ENCODE data around the gene DAB2. TPM values are rescaled to one million over a fixed set of nuclear protein-coding genes. Genes with fewer than 3 reads are reported as not detected.

Gene DAB2
- total and polyA plus RNA-seq, 4 donors, result 21.9 to 255 (median 77.6) TPM

DNA sequence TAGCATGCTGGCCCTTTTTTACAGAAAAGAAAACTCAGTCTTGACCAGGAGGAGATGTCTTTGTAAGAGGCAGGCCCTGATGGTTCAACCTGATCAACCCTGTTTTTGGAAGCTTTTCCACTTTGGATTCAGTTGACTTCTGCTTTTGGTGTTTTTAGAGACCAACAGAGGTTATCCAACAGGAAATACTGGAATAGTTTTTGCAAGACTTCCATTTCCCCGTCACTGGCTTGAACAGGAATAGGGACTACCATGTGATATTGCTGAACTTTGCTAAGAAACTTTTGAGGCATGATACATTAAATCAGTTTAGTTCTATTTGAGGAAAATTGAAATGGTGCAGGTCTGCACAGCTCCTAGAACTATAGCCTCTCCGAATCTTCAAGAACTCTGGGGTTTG is 17.1 kb upstream of the DAB2 start:
- no peak for DNase-seq
- Histone ChIP-seq H3K36me3 (ENCODE audit: control insufficient read depth in 1 of 2, insufficient read depth in 2 of 2, low read length in 1 of 2) (no peaks in the 10 kb centered on the region), H3K27me3 (ENCODE audit: control insufficient read depth in 1 of 2, insufficient read depth in 2 of 2, low read length in 1 of 2) (peaks cover 0 to 1% of the 10 kb centered on the region in 2 donors), H3K27ac (ENCODE audit: low read depth in 1 of 2, low read length in 2 of 2) (no peak overlapping the region), H3K4me1 (ENCODE audit: control insufficient read depth in 1 of 2, insufficient read depth in 2 of 2, low read length in 2 of 2) (no peaks in the 10 kb centered on the region), H3K9me3 (ENCODE audit: control insufficient read depth, low read length) (no peaks in the 10 kb centered on the region), H3K4me3 (ENCODE audit: low read length in 2 of 2) (no peak overlapping the region)
- ATAC-seq (ENCODE audit: low FRiP score), result no peak
- 65 to 73% methylated on average over 2 of the region's 2 CpGs for WGBS, 2 donors
- intact Hi-C loops (cut with DNase I), result no loop called here

DNA sequence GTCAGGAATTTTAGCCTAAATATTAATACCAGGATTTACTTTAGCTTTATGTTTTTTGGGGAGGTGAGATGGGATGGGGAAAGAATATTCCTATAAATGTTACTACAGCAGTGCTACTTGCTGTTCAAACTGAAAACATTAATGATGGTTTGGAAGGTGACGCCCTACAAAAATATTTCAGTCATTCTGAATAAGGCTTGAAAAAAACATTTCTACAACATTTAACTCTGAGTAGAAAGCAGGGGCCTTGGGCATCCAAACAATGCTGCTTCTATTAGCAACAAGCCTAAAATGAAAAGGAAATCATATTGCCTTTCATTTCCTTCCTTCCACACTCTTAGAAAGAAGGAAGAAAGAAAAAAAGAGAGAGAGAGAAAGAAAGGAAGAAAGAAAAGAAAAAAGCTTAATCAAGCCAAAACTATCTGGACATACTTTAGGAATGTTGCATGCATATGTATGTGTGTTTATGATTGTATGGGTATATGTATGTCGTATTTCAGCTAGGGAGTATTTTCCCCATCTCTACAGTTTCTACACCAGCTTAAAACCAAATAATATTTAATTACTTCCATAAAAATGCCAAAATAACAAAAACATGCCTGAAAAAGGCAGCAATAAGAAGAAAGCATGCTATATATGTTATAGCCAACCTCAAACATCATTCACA is 16.3 kb upstream of the DAB2 start:
- H3K4me3 ChIP-seq (ENCODE audit: low read length in 2 of 2), result no peak overlapping the region
- intact Hi-C loops (cut with DNase I), result no loop called here
- H3K36me3 ChIP-seq (ENCODE audit: control insufficient read depth in 1 of 2, insufficient read depth in 2 of 2, low read length in 1 of 2), result no peaks in the 10 kb centered on the region
- H3K27ac ChIP-seq (ENCODE audit: low read depth in 1 of 2, low read length in 2 of 2), result no peak overlapping the region
- H3K27me3 ChIP-seq (ENCODE audit: control insufficient read depth in 1 of 2, insufficient read depth in 2 of 2, low read length in 1 of 2), result peaks cover 0 to 1% of the 10 kb centered on the region in 2 donors
- H3K9me3 ChIP-seq (ENCODE audit: control insufficient read depth, low read length), result no peaks in the 10 kb centered on the region
- ATAC-seq (ENCODE audit: low FRiP score) (no peak), DNase-seq (no peak)
- 75 to 76% methylated on average over 2 of the region's 2 CpGs for WGBS, 2 donors
- H3K4me1 ChIP-seq (ENCODE audit: control insufficient read depth in 1 of 2, insufficient read depth in 2 of 2, low read length in 2 of 2), result no peaks in the 10 kb centered on the region

DNA sequence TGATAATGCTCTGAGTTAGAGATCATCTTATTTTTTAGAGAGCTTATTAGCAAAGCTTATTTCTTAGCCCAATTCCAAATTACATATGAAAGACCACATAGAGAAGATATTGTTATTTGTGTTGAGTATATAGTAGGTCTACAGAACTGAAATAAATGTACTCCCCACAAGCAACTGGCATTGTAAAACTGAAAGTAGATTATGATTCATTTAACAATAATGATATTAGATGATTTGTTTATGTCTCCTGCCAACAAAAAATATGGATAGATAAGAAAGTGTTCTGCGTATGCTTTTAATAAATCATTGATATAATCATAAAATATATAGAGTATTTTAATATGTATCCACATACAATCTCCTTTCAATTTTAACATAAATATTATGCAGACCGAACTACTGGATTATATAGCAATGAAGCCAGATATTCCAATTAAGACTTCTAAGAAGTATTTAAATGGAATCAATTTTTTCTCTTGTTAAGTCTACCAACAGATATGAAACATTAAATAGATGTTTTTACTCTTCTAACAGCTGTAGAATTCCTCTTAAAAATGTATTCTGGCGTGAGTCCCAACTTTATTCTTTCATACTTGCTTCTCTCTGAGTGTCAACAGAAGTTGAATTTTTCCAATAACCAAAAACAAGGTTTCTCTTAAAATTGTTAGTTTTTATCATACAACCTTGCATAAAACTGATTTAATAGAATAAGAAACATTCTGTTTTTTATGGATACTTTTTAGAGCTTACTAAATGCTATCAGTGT is 15.6 kb upstream of the DAB2 start:
- H3K27ac ChIP-seq (ENCODE audit: low read depth in 1 of 2, low read length in 2 of 2), result no peak overlapping the region
- H3K4me1 ChIP-seq (ENCODE audit: control insufficient read depth in 1 of 2, insufficient read depth in 2 of 2, low read length in 2 of 2), result no peaks in the 10 kb centered on the region
- intact Hi-C loops (cut with DNase I), result no loop called here
- H3K27me3 ChIP-seq (ENCODE audit: control insufficient read depth in 1 of 2, insufficient read depth in 2 of 2, low read length in 1 of 2), result peaks cover 0 to 1% of the 10 kb centered on the region in 2 donors
- no peaks in the 10 kb centered on the region for H3K9me3 ChIP-seq (ENCODE audit: control insufficient read depth, low read length)
- DNase-seq, result no peak
- no peak overlapping the region for H3K4me3 ChIP-seq (ENCODE audit: low read length in 2 of 2)
- no peaks in the 10 kb centered on the region for H3K36me3 ChIP-seq (ENCODE audit: control insufficient read depth in 1 of 2, insufficient read depth in 2 of 2, low read length in 1 of 2)
- 64 to 72% methylated on average over 3 of the region's 3 CpGs for WGBS, 2 donors
- no peak for ATAC-seq (ENCODE audit: low FRiP score)

DNA sequence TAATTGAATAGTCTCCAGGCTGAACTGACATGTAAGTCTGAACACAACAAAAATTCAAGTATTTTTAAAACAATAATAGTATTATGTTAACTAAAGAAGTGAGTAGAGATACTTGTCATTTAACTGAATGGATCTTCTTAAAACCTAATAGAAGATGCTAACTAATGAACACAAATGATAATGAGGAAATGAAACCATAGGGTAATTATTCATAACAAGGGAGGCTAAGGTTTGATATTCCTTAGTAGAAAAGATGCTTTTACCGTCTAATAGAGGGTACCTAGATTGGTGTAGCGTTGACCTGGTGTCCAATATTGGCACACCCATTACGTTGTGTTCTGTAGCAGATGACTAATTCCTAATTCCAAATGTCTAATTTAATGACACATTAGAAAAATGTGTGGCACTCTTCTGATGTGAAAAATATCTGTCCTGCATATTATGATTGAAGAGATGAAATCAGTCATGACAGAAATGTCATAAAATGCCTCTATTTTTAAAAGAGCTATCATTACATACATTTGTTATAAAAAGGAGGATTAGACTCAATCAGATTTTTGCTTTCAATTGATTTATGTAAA is 14.9 kb upstream of the DAB2 start:
- DNase-seq (no peak), ATAC-seq (ENCODE audit: low FRiP score) (no peak)
- 88 to 90% methylated on average over 3 of the region's 3 CpGs for WGBS, 2 donors
- Histone ChIP-seq H3K4me3 (ENCODE audit: low read length in 2 of 2) (no peak overlapping the region), H3K9me3 (ENCODE audit: control insufficient read depth, low read length) (no peaks in the 10 kb centered on the region), H3K36me3 (ENCODE audit: control insufficient read depth in 1 of 2, insufficient read depth in 2 of 2, low read length in 1 of 2) (no peaks in the 10 kb centered on the region), H3K27ac (ENCODE audit: low read depth in 1 of 2, low read length in 2 of 2) (no peak overlapping the region), H3K4me1 (ENCODE audit: control insufficient read depth in 1 of 2, insufficient read depth in 2 of 2, low read length in 2 of 2) (no peaks in the 10 kb centered on the region), H3K27me3 (ENCODE audit: control insufficient read depth in 1 of 2, insufficient read depth in 2 of 2, low read length in 1 of 2) (peaks cover 0 to 1% of the 10 kb centered on the region in 2 donors)
- intact Hi-C loops (cut with DNase I), result no loop called here

DNA sequence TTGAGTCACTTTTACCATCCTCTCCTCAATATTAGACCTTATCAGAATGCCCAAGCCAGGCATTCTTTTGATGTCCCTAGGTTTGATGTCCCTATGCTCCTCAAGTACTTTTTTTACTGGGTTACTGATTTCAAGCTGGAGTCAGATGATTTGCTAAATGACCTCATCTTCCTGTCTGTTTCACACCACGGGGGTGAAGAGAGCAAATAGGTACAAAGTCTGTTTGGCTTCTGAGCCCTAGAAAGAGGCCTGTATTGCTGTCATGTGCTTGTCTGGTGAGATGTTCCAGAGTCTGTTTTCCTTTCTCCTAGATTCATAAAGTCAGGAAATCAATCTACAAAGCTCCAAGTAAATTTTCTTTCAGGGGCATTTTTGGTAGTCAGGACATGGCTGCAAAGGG is 12.7 kb upstream of the DAB2 start:
- intact Hi-C loops (cut with DNase I), result no loop called here
- no peak for ATAC-seq (ENCODE audit: low FRiP score)
- WGBS, 2 donors, result 0 to 20% methylated on average over 1 of the region's 1 CpG
- Histone ChIP-seq H3K27me3 (ENCODE audit: control insufficient read depth in 1 of 2, insufficient read depth in 2 of 2, low read length in 1 of 2) (peaks cover 0 to 1% of the 10 kb centered on the region in 2 donors), H3K27ac (ENCODE audit: low read depth in 1 of 2, low read length in 2 of 2) (no peak overlapping the region), H3K36me3 (ENCODE audit: control insufficient read depth in 1 of 2, insufficient read depth in 2 of 2, low read length in 1 of 2) (no peaks in the 10 kb centered on the region), H3K9me3 (ENCODE audit: control insufficient read depth, low read length) (no peaks in the 10 kb centered on the region), H3K4me1 (ENCODE audit: control insufficient read depth in 1 of 2, insufficient read depth in 2 of 2, low read length in 2 of 2) (no peaks in the 10 kb centered on the region), H3K4me3 (ENCODE audit: low read length in 2 of 2) (no peak overlapping the region)
- no peak for DNase-seq

DNA sequence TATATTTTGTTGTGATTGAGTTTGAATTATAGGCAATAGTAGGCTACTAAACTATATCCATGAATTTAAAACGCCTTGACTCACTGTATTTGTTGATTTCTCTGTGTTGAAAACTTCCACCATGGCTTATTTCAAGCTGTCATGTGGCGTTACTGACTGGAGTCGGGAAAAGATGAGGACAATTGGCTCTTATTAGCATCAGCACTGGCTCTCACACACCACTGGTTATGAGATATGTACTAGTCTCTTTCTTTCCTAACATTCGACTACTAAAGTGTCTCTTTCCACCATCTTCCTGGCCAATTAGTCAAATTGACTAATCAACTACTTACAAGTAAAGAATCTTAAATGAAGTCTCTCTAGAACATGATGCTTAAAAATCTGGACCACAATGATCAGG is 9.1 kb upstream of the DAB2 start:
- H3K4me1 ChIP-seq (ENCODE audit: control insufficient read depth in 1 of 2, insufficient read depth in 2 of 2, low read length in 2 of 2), result no peaks in the 10 kb centered on the region
- 61 to 68% methylated on average over 4 of the region's 4 CpGs for WGBS, 2 donors
- peaks cover 0 to 1% of the 10 kb centered on the region in 2 donors for H3K27me3 ChIP-seq (ENCODE audit: control insufficient read depth in 1 of 2, insufficient read depth in 2 of 2, low read length in 1 of 2)
- H3K27ac ChIP-seq (ENCODE audit: low read depth in 1 of 2, low read length in 2 of 2), result no peak overlapping the region
- H3K36me3 ChIP-seq (ENCODE audit: control insufficient read depth in 1 of 2, insufficient read depth in 2 of 2, low read length in 1 of 2), result no peaks in the 10 kb centered on the region
- intact Hi-C loops (cut with DNase I), result loop anchor here in 1 of 2 donors (5.0 kb wide), 1 partner anchor 42 kb away; no protein-coding TSS in a partner anchor
- no peaks in the 10 kb centered on the region for H3K9me3 ChIP-seq (ENCODE audit: control insufficient read depth, low read length)
- ATAC-seq (ENCODE audit: low FRiP score) (no peak), DNase-seq (no peak)
- H3K4me3 ChIP-seq (ENCODE audit: low read length in 2 of 2), result no peak overlapping the region

DNA sequence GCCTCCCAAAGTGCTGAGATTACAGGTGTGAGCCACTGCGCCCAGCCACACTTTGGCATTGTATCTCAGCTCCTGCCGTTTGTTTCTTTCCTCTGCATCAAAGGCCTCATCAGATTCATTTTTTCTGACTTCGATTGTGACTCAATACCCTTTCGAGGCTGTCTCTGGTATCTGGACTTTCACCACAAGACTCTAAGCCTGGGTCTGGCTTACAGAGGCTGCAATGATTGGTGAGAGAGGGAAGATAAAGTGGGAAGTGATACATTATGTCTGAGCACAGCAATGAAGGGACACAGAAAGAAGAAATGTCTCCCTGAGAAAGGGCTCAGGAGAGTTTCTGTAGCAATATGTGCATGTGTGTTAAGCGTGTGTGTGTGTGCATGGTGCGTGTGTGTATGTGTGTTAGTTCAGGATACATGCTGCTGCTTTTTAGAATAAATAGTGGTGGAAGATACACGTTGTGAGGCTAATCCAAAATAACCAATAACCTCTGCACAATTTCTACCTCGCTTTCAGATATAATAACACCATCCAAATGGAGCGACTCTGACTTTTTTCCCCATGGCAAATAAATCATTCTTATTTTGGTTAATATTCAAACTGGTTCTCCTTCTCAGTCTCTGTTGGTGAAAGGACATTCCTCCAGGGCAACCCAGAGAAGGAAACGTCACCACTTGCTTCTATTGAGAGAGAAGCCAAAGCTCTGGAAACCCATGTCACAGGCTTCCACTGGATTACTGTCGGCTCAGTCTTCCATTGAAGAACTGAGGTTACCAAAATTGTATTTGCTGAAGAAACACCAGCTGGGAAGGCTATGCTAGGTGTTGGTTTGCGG is 8.1 kb upstream of the DAB2 start:
- DNase-seq (no peak), ATAC-seq (ENCODE audit: low FRiP score) (no peak)
- Histone ChIP-seq H3K4me3 (ENCODE audit: low read length in 2 of 2) (no peak overlapping the region), H3K4me1 (ENCODE audit: control insufficient read depth in 1 of 2, insufficient read depth in 2 of 2, low read length in 2 of 2) (no peaks in the 10 kb centered on the region), H3K27me3 (ENCODE audit: control insufficient read depth in 1 of 2, insufficient read depth in 2 of 2, low read length in 1 of 2) (no peaks in the 10 kb centered on the region), H3K9me3 (ENCODE audit: control insufficient read depth, low read length) (no peaks in the 10 kb centered on the region), H3K36me3 (ENCODE audit: control insufficient read depth in 1 of 2, insufficient read depth in 2 of 2, low read length in 1 of 2) (no peaks in the 10 kb centered on the region), H3K27ac (ENCODE audit: low read depth in 1 of 2, low read length in 2 of 2) (no peak overlapping the region)
- intact Hi-C loops (cut with DNase I), result loop anchor here in 1 of 2 donors (5.0 kb wide), 1 partner anchor 41 kb away; no protein-coding TSS in a partner anchor
- WGBS, 2 donors, result 63 to 67% methylated on average over 12 of the region's 12 CpGs

DNA sequence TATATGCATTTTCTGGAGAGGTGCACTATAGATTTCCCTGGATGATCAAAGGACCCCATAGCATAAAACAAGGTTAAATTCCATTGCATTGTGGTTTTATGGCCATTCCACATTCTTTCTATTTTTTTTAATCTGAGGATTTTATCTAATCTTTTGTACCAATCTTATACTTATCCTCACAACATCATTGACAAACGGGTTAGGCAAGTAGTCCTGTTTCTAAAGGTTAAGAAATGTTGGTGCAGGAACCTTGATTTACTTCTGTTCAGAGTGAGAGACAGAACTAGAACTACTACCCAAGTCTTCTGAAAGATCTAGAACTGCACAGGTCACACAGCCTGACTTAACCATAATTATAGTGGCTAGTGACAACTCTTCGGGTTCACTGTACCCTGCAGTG is 5.7 kb upstream of the DAB2 start:
- DNase-seq, result no peak
- Histone ChIP-seq H3K4me1 (ENCODE audit: control insufficient read depth in 1 of 2, insufficient read depth in 2 of 2, low read length in 2 of 2) (peaks cover 0 to 3% of the 10 kb centered on the region in 2 donors), H3K36me3 (ENCODE audit: control insufficient read depth in 1 of 2, insufficient read depth in 2 of 2, low read length in 1 of 2) (no peaks in the 10 kb centered on the region), H3K27me3 (ENCODE audit: control insufficient read depth in 1 of 2, insufficient read depth in 2 of 2, low read length in 1 of 2) (no peaks in the 10 kb centered on the region), H3K9me3 (ENCODE audit: control insufficient read depth, low read length) (no peaks in the 10 kb centered on the region), H3K27ac (ENCODE audit: low read depth in 1 of 2, low read length in 2 of 2) (no peak overlapping the region), H3K4me3 (ENCODE audit: low read length in 2 of 2) (no peak overlapping the region)
- intact Hi-C loops (cut with DNase I), result loop anchor here in 1 of 2 donors (5.0 kb wide), 1 partner anchor 38 kb away; no protein-coding TSS in a partner anchor
- ATAC-seq (ENCODE audit: low FRiP score), result no peak
- 61 to 72% methylated on average over 2 of the region's 2 CpGs for WGBS, 2 donors
